Measurements from ENCODE around the gene TYK2. TPM values are rescaled to one million over a fixed set of nuclear protein-coding genes. Genes with fewer than 3 reads are reported as not detected.

Gene TYK2
- total and polyA plus RNA-seq, 2 of the 13 experiments (the other 11 are each of a cell fraction or from before 2014, with no cell fraction given), result 38.8 to 60.1 TPM

DNA sequence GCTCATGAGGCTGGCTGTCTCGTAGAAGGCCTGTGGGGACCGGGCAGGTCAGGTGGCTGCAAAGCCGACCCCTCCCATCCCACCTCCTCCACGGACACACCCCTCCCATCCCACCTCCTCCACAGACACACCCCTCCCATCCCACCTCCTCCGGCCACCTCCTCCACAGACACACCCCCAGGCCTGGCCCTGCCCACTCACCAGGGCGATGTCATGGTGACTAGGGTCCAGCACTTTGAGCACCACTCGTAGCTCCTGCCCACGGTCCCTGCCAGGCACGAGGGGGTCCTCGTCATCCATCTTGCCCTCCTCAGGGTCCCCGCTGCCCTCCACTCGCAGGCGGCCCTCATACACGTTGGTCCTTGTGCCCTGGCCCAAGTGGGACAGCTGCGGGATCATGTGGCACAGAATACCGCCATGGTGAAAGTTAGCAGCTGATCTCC is 18.8 kb downstream of the TYK2 start:
- Histone ChIP-seq H3K79me2 (ENCODE audit: insufficient read depth, low read length) (no peaks in the 10 kb centered on the region), H3K27me3 (ENCODE audit: control insufficient read depth in 1 of 2, insufficient read depth in 2 of 2, low read length in 2 of 2) (no peaks in the 10 kb centered on the region), H3K9ac (ENCODE audit: insufficient read depth, low read depth, low read length) (no peak overlapping the region), H3K4me3 (replicated peaks in 1 of 3; ENCODE audit: insufficient read depth in 1 of 3, low read depth in 2 of 3, low read length in 3 of 3) (no peak overlapping the region), H3K4me1 (ENCODE audit: insufficient read depth, low read length) (no peaks in the 10 kb centered on the region), H2AFZ (ENCODE audit: low read length) (no peak overlapping the region), H3K27ac (ENCODE audit: extremely low read length, insufficient read depth, low read length) (no peak overlapping the region), H3K4me2 (ENCODE audit: low read depth, low read length) (no peak overlapping the region), H3K36me3 (replicated peaks in 1 of 2; ENCODE audit: control insufficient read depth in 1 of 2, insufficient read depth in 2 of 2, low read length in 2 of 2) (peaks cover 20 to 24% of the 10 kb centered on the region in 2 experiments), H4K20me1 (ENCODE audit: insufficient read depth, low read length) (no peaks in the 10 kb centered on the region), H3K9me3 (ENCODE audit: low read length) (no peaks in the 10 kb centered on the region)
- FAIRE-seq (no peak), ATAC-seq (no peak; the same call in 2 of the 3 replicates), DNase-seq (ENCODE audit: low spot score) (no peak)
- intact Hi-C loops (cut with micrococcal nuclease; ENCODE audit: unreplicated experiment), result no loop called here
- WGBS (ENCODE audit: low lambda C conversion rate), result 96% methylated on average over 14 of the region's 16 CpGs
- TF ChIP-seq, protein P1, sequence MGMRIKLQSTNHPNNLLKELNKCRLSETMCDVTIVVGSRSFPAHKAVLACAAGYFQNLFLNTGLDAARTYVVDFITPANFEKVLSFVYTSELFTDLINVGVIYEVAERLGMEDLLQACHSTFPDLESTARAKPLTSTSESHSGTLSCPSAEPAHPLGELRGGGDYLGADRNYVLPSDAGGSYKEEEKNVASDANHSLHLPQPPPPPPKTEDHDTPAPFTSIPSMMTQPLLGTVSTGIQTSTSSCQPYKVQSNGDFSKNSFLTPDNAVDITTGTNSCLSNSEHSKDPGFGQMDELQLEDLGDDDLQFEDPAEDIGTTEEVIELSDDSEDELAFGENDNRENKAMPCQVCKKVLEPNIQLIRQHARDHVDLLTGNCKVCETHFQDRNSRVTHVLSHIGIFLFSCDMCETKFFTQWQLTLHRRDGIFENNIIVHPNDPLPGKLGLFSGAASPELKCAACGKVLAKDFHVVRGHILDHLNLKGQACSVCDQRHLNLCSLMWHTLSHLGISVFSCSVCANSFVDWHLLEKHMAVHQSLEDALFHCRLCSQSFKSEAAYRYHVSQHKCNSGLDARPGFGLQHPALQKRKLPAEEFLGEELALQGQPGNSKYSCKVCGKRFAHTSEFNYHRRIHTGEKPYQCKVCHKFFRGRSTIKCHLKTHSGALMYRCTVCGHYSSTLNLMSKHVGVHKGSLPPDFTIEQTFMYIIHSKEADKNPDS (CRISPR knock-in tag; IDR thresholded peaks at IDR 0.05), result no peak
- TF ChIP-seq MXD4 (CRISPR knock-in tag; IDR thresholded peaks at IDR 0.05), result no peak
- TF ChIP-seq GFI1 (CRISPR knock-in tag; IDR thresholded peaks at IDR 0.05; ENCODE audit: borderline replicate concordance), result no peak
- TF ChIP-seq, protein P2, sequence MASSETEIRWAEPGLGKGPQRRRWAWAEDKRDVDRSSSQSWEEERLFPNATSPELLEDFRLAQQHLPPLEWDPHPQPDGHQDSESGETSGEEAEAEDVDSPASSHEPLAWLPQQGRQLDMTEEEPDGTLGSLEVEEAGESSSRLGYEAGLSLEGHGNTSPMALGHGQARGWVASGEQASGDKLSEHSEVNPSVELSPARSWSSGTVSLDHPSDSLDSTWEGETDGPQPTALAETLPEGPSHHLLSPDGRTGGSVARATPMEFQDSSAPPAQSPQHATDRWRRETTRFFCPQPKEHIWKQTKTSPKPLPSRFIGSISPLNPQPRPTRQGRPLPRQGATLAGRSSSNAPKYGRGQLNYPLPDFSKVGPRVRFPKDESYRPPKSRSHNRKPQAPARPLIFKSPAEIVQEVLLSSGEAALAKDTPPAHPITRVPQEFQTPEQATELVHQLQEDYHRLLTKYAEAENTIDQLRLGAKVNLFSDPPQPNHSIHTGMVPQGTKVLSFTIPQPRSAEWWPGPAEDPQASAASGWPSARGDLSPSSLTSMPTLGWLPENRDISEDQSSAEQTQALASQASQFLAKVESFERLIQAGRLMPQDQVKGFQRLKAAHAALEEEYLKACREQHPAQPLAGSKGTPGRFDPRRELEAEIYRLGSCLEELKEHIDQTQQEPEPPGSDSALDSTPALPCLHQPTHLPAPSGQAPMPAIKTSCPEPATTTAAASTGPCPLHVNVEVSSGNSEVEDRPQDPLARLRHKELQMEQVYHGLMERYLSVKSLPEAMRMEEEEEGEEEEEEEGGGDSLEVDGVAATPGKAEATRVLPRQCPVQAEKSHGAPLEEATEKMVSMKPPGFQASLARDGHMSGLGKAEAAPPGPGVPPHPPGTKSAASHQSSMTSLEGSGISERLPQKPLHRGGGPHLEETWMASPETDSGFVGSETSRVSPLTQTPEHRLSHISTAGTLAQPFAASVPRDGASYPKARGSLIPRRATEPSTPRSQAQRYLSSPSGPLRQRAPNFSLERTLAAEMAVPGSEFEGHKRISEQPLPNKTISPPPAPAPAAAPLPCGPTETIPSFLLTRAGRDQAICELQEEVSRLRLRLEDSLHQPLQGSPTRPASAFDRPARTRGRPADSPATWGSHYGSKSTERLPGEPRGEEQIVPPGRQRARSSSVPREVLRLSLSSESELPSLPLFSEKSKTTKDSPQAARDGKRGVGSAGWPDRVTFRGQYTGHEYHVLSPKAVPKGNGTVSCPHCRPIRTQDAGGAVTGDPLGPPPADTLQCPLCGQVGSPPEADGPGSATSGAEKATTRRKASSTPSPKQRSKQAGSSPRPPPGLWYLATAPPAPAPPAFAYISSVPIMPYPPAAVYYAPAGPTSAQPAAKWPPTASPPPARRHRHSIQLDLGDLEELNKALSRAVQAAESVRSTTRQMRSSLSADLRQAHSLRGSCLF (CRISPR knock-in tag; IDR thresholded peaks at IDR 0.05; ENCODE audit: borderline replicate concordance), result no peak
- no peak for TF ChIP-seq KDM6A (CRISPR knock-in tag; IDR thresholded peaks at IDR 0.05; ENCODE audit: low read depth)
- TF ChIP-seq, protein P3, sequence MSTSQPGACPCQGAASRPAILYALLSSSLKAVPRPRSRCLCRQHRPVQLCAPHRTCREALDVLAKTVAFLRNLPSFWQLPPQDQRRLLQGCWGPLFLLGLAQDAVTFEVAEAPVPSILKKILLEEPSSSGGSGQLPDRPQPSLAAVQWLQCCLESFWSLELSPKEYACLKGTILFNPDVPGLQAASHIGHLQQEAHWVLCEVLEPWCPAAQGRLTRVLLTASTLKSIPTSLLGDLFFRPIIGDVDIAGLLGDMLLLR (CRISPR knock-in tag; IDR thresholded peaks at IDR 0.05), result no peak
- no peak for TF ChIP-seq SMARCE1 (IDR thresholded peaks at IDR 0.05; ENCODE audit: borderline replicate concordance)
- no peak for TF ChIP-seq HDAC2 (CRISPR knock-in tag; IDR thresholded peaks at IDR 0.05)
- TF ChIP-seq, protein P4, sequence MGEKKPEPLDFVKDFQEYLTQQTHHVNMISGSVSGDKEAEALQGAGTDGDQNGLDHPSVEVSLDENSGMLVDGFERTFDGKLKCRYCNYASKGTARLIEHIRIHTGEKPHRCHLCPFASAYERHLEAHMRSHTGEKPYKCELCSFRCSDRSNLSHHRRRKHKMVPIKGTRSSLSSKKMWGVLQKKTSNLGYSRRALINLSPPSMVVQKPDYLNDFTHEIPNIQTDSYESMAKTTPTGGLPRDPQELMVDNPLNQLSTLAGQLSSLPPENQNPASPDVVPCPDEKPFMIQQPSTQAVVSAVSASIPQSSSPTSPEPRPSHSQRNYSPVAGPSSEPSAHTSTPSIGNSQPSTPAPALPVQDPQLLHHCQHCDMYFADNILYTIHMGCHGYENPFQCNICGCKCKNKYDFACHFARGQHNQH (CRISPR knock-in tag; IDR thresholded peaks at IDR 0.05), result no peak
- TF ChIP-seq ZMYM3 (CRISPR knock-in tag; IDR thresholded peaks at IDR 0.05), result no peak
- no TSS peak for BruUV-seq (replicated peaks)
- in situ Hi-C loops (cut with HindIII; ENCODE audit: extremely low pct_ligation_motif_present, low pct_unique_long_range_greater_than_20kb), result no loop called here
- ChIA-PET POLR2A (no interaction called here), CTCF (ENCODE audit: low intra/inter-chr PET ratio, low total read pairs) (no interaction called here)
